Stimulated activated CD8-positive, alpha-beta memory T cell treated with anti-CD3 and anti-CD28 coated beads, Interleukin-7, amount 100 ng/mL, for 48 hours (primary cell): Measurements from ENCODE around the gene ZNF585A.

Source experiments
- DNase-seq, 2 donors: peaks; one replicate each; pipeline ENCODE4 v3.0.0-alpha.2; 2020; ENCODE audit warnings: low read depth in 1 of 2; ENCODE audit errors: extremely low read depth in 1 of 2

Gene ZNF585A

GRCh38 chr19:37095859-37096258 is 76.6 kb downstream of the ZNF585A start:
- DNase-seq = no peak
